Measurements from ENCODE around the gene DNAH14. TPM values are rescaled to one million over a fixed set of nuclear protein-coding genes. Genes with fewer than 3 reads are reported as not detected.

Gene DNAH14
- total RNA-seq, 1 experiment from 2014 or later: 69.7 TPM

DNA sequence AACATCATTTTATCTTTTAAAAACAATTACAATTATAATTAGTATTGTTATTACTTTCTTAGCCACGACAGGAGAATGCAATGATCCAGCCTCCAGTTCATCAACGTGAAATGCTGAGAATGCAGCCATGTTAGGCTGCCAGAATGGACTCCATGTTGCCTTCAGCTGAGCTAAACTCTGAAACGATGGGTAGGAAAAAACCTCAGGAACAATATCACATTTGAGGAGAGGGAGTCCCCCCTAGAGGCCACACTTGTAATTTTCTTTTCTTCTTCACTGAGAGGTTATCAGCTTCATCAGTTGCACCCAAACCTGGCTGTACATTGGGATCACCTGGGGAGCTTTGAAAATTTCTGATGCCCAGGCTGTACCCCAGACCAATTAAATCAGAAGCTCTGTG is 34.6 kb upstream of the DNAH14 start:
- peaks cover 9% of the 10 kb centered on the region for H3K27me3 Mint-ChIP-seq (ENCODE audit: insufficient read depth, unreplicated experiment)
- peak; percentile 62 for DNase-seq (ENCODE audit: unreplicated experiment)
- H3K36me3 Mint-ChIP-seq (ENCODE audit: insufficient read depth, unreplicated experiment): no peaks in the 10 kb centered on the region
- no peaks in the 10 kb centered on the region for H3K9me3 Mint-ChIP-seq (ENCODE audit: unreplicated experiment)
- intact Hi-C loops (cut with micrococcal nuclease): no loop called here
- POLR2A ChIA-PET: interaction anchor here (0.6 to 1.9 kb wide), 7 partner anchors 11 to 392 kb away, joined by 3 to 5 read pairs (median 4); no protein-coding TSS in a partner anchor
- no peaks in the 10 kb centered on the region for H3K4me1 Mint-ChIP-seq (ENCODE audit: insufficient read depth, unreplicated experiment)
- TF ChIP-seq, protein P1, sequence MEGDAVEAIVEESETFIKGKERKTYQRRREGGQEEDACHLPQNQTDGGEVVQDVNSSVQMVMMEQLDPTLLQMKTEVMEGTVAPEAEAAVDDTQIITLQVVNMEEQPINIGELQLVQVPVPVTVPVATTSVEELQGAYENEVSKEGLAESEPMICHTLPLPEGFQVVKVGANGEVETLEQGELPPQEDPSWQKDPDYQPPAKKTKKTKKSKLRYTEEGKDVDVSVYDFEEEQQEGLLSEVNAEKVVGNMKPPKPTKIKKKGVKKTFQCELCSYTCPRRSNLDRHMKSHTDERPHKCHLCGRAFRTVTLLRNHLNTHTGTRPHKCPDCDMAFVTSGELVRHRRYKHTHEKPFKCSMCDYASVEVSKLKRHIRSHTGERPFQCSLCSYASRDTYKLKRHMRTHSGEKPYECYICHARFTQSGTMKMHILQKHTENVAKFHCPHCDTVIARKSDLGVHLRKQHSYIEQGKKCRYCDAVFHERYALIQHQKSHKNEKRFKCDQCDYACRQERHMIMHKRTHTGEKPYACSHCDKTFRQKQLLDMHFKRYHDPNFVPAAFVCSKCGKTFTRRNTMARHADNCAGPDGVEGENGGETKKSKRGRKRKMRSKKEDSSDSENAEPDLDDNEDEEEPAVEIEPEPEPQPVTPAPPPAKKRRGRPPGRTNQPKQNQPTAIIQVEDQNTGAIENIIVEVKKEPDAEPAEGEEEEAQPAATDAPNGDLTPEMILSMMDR (IDR thresholded peaks at IDR 0.05; ENCODE audit: unreplicated experiment): peak; percentile 47
- H3K27ac Mint-ChIP-seq (ENCODE audit: low read depth, unreplicated experiment): no peak overlapping the region
- CTCF ChIA-PET: interaction anchor here (0.6 to 6.2 kb wide), 27 partner anchors 9 to 551 kb away, joined by 3 to 60 read pairs (median 4); no protein-coding TSS in a partner anchor
- no TSS peak for BruUV-seq (replicated peaks)
- no peak overlapping the region for H3K4me3 Mint-ChIP-seq (ENCODE audit: unreplicated experiment)

DNA sequence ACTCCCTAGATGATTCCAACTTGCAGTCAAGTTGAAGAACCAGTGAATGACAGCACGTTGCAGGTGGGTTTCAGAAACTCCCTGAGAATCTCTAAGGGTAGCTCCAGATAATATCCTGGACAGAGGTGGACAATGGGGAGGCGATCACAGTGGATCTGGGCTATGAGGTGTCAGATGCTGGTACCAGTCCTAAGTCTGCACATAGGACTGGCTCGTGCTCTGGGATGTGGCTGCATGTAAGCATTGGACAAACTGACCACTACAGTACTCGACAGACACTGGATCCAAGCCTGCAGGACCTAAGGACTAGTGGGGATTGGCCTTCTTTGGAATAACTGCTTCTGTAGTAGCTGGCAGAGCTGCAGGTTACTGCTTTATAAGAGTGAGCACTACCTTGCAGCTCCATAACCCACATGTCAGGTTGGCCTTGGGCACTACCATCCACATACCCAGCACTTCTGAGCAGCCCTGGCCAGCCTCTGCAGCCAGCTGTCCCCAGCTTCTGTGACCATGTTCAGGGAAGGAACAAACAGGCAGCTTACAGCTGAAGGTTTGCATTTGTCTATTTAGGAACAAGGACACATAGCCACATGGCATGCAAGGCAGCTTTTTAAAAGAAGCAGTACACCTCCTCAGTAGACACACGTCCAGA is 33.2 kb upstream of the DNAH14 start:
- no peak for DNase-seq (ENCODE audit: unreplicated experiment)
- POLR2A ChIA-PET: interaction anchor here (1.1 to 1.9 kb wide), 5 partner anchors 13 to 383 kb away, joined by 3 to 5 read pairs (median 3); no protein-coding TSS in a partner anchor
- Mint-ChIP-seq H3K36me3 (ENCODE audit: insufficient read depth, unreplicated experiment) (no peaks in the 10 kb centered on the region), H3K4me3 (ENCODE audit: unreplicated experiment) (no peak overlapping the region), H3K9me3 (ENCODE audit: unreplicated experiment) (no peaks in the 10 kb centered on the region), H3K27me3 (ENCODE audit: insufficient read depth, unreplicated experiment) (peaks cover 20% of the 10 kb centered on the region), H3K27ac (ENCODE audit: low read depth, unreplicated experiment) (no peak overlapping the region), H3K4me1 (ENCODE audit: insufficient read depth, unreplicated experiment) (no peaks in the 10 kb centered on the region)
- TF ChIP-seq, protein P1 (IDR thresholded peaks at IDR 0.05; ENCODE audit: unreplicated experiment): no peak
- intact Hi-C loops (cut with micrococcal nuclease): no loop called here
- CTCF ChIA-PET: interaction anchor here (0.7 to 6.2 kb wide), 12 partner anchors 10 to 383 kb away, joined by 3 to 60 read pairs (median 11); no protein-coding TSS in a partner anchor
- BruUV-seq (replicated peaks): no TSS peak

- CTCF ChIA-PET: interaction anchor here (0.6 to 6.2 kb wide), 7 partner anchors 26 to 384 kb away, joined by 3 to 60 read pairs (median 29); no protein-coding TSS in a partner anchor
- intact Hi-C loops (cut with micrococcal nuclease): no loop called here
- H3K27ac Mint-ChIP-seq (ENCODE audit: low read depth, unreplicated experiment): no peak overlapping the region
- BruUV-seq (replicated peaks): no TSS peak
- no peak overlapping the region for H3K4me3 Mint-ChIP-seq (ENCODE audit: unreplicated experiment)
- H3K9me3 Mint-ChIP-seq (ENCODE audit: unreplicated experiment): no peaks in the 10 kb centered on the region
- peaks cover 26% of the 10 kb centered on the region for H3K27me3 Mint-ChIP-seq (ENCODE audit: insufficient read depth, unreplicated experiment)
- no peaks in the 10 kb centered on the region for H3K4me1 Mint-ChIP-seq (ENCODE audit: insufficient read depth, unreplicated experiment)
- TF ChIP-seq, protein P1 (IDR thresholded peaks at IDR 0.05; ENCODE audit: unreplicated experiment): no peak
- POLR2A ChIA-PET: no interaction called here
- no peaks in the 10 kb centered on the region for H3K36me3 Mint-ChIP-seq (ENCODE audit: insufficient read depth, unreplicated experiment)
- peak; percentile 23 for DNase-seq (ENCODE audit: unreplicated experiment)
Observed at GRCh38 chr1:224897529-224898327, 31.7 kb upstream of the DNAH14 start.

GRCh38 chr1:224898937-224899336 is 30.5 kb upstream of the DNAH14 start:
- Mint-ChIP-seq H3K4me1 (ENCODE audit: insufficient read depth, unreplicated experiment) (no peaks in the 10 kb centered on the region), H3K27ac (ENCODE audit: low read depth, unreplicated experiment) (no peak overlapping the region), H3K36me3 (ENCODE audit: insufficient read depth, unreplicated experiment) (no peaks in the 10 kb centered on the region), H3K4me3 (ENCODE audit: unreplicated experiment) (no peak overlapping the region), H3K9me3 (ENCODE audit: unreplicated experiment) (no peaks in the 10 kb centered on the region), H3K27me3 (ENCODE audit: insufficient read depth, unreplicated experiment) (peaks cover 33% of the 10 kb centered on the region)
- ChIA-PET CTCF (interaction anchor here (0.5 kb wide), 1 partner anchor 464 kb away, joined by 4 read pairs; no protein-coding TSS in a partner anchor), POLR2A (no interaction called here)
- no peak for DNase-seq (ENCODE audit: unreplicated experiment)
- intact Hi-C loops (cut with micrococcal nuclease): no loop called here
- no TSS peak for BruUV-seq (replicated peaks)
- TF ChIP-seq, protein P1 (IDR thresholded peaks at IDR 0.05; ENCODE audit: unreplicated experiment): no peak
